Measurements from ENCODE around the gene PCID2. TPM values are rescaled to one million over a fixed set of nuclear protein-coding genes. Genes with fewer than 3 reads are reported as not detected.

PCID2 gene
- total RNA-seq, 1 experiment from 2014 or later, result 114 TPM

DNA sequence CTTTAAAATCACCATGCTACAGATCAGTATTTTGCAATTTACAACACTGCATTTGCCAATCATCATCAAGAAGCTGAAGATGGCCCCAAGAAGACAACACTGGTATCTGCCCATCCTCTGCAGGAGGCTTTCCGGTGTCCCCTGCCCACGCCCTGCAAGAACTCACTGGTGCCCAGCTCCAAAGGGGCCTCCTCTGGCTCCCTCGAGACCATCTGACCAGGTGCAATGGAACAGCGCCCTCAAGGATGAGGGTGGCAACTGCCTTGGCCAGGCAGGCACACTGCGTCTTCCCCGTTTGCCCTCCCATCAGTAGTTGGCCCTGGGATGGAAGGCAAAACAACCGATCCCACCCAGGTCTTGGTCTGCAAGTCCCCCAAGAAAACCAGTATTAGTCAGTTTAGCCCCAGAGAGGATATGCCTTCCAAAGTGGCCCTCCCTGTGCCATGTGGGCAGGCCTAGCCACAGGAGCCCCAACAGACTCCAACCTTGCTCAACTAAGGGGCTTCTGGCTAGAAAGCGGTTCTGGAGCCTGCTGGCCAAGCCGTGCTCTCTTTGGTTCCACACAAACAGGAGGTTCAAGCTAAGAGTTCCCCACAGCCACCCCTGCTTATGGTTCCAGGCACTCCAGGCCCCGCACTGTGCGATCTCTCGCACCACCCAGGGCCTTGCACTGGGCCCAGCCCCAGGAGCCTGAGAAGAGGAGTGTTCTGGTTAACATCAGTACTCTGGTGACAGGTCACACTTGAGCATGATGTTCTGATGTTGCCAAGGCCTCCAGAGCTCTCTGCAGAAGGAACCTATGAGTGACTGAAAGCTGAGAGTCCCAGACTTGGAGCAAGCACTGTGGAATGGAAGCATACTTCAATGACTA is 4.7 kb downstream of the PCID2 start:
- Histone ChIP-seq H3K27ac (ENCODE audit: low read length) (no peak overlapping the region), H3K27me3 (ENCODE audit: low read length) (no peaks in the 10 kb centered on the region), H3K9me2 (replicated peaks; ENCODE audit: insufficient read depth, low read length) (no peaks in the 10 kb centered on the region), H3K9ac (ENCODE audit: low read length) (no peak overlapping the region), H3K79me2 (ENCODE audit: low read length) (peaks cover 99% of the 10 kb centered on the region), H3K4me3 (ENCODE audit: low read length) (no peak overlapping the region), H2AFZ (ENCODE audit: low read length) (no peak overlapping the region), H3K9me3 (ENCODE audit: low read length) (no peaks in the 10 kb centered on the region), H3K4me1 (ENCODE audit: low read length) (peaks cover 23% of the 10 kb centered on the region), H3K4me2 (ENCODE audit: low read depth, low read length, poor library complexity, severe bottlenecking) (no peak overlapping the region), H4K20me1 (ENCODE audit: insufficient read depth, low read depth, low read length) (peaks cover 51% of the 10 kb centered on the region), H3K36me3 (ENCODE audit: insufficient read depth, low read length) (peaks cover 33% of the 10 kb centered on the region; the same call in 1 of the 2 replicates)
- no peak for DNase-seq

DNA sequence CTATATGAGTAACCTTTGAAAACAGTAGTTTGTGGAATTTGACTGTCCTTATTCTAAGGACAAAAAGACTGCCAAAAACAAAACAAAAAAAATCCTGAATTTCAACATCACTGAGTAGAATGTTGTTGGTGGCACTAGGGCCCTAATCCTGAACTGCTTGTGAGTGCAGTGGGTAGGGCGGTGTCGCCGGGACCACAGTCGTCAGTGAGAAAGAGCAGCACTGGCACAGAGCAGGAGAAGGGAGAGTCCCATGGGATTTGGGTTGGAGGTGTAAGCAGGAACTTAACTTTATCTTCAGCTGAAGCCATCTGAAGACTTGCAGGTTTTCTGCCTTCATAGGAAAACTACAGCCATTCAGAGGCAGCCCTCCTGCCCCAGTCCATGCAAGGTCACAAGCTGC is 5.6 kb downstream of the PCID2 start:
- Histone ChIP-seq H2AFZ (ENCODE audit: low read length) (no peak overlapping the region), H3K9ac (ENCODE audit: low read length) (no peak overlapping the region), H3K9me2 (replicated peaks; ENCODE audit: insufficient read depth, low read length) (no peaks in the 10 kb centered on the region), H3K36me3 (ENCODE audit: insufficient read depth, low read length) (peaks cover 38% of the 10 kb centered on the region; the same call in 1 of the 2 replicates), H3K4me1 (ENCODE audit: low read length) (peaks cover 23% of the 10 kb centered on the region), H3K4me3 (ENCODE audit: low read length) (no peak overlapping the region), H3K4me2 (ENCODE audit: low read depth, low read length, poor library complexity, severe bottlenecking) (no peak overlapping the region), H3K79me2 (ENCODE audit: low read length) (peaks cover 93% of the 10 kb centered on the region), H3K27me3 (ENCODE audit: low read length) (no peaks in the 10 kb centered on the region), H3K27ac (ENCODE audit: low read length) (no peak overlapping the region), H3K9me3 (ENCODE audit: low read length) (no peaks in the 10 kb centered on the region), H4K20me1 (ENCODE audit: insufficient read depth, low read depth, low read length) (peaks cover 51% of the 10 kb centered on the region)
- no peak for DNase-seq

DNA sequence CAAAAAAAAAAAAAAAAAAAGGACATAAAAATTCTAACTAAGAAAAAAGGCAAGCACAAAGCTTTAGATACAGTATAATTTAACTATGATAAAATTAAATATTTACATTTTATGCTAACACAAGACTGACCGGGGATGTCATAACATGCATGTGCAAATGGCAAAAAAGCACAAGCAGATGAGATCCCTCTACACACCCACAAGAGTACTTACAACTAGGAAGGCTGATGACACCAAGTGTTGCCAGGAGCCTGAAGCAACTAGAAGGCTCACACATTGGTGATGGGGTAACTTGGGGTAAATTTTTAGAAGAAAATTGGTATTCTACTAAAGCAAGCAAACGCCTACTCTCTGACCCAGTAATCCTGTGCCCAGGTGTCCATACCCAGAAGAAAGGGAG is 6.7 kb downstream of the PCID2 start:
- H3K36me3 ChIP-seq (ENCODE audit: insufficient read depth, low read length), result peaks cover 46% of the 10 kb centered on the region
- no peak for DNase-seq
- peaks cover 82% of the 10 kb centered on the region for H3K79me2 ChIP-seq (ENCODE audit: low read length)
- no peak overlapping the region for H2AFZ ChIP-seq (ENCODE audit: low read length)
- H3K9me2 ChIP-seq (replicated peaks; ENCODE audit: insufficient read depth, low read length), result no peaks in the 10 kb centered on the region
- no peaks in the 10 kb centered on the region for H3K9me3 ChIP-seq (ENCODE audit: low read length)
- H3K4me2 ChIP-seq (ENCODE audit: low read depth, low read length, poor library complexity, severe bottlenecking), result no peak overlapping the region
- no peak overlapping the region for H3K9ac ChIP-seq (ENCODE audit: low read length)
- no peaks in the 10 kb centered on the region for H3K27me3 ChIP-seq (ENCODE audit: low read length)
- no peak overlapping the region for H3K27ac ChIP-seq (ENCODE audit: low read length)
- peaks cover 51% of the 10 kb centered on the region for H4K20me1 ChIP-seq (ENCODE audit: insufficient read depth, low read depth, low read length)
- H3K4me1 ChIP-seq (ENCODE audit: low read length), result peaks cover 15% of the 10 kb centered on the region
- no peak overlapping the region for H3K4me3 ChIP-seq (ENCODE audit: low read length)

DNA sequence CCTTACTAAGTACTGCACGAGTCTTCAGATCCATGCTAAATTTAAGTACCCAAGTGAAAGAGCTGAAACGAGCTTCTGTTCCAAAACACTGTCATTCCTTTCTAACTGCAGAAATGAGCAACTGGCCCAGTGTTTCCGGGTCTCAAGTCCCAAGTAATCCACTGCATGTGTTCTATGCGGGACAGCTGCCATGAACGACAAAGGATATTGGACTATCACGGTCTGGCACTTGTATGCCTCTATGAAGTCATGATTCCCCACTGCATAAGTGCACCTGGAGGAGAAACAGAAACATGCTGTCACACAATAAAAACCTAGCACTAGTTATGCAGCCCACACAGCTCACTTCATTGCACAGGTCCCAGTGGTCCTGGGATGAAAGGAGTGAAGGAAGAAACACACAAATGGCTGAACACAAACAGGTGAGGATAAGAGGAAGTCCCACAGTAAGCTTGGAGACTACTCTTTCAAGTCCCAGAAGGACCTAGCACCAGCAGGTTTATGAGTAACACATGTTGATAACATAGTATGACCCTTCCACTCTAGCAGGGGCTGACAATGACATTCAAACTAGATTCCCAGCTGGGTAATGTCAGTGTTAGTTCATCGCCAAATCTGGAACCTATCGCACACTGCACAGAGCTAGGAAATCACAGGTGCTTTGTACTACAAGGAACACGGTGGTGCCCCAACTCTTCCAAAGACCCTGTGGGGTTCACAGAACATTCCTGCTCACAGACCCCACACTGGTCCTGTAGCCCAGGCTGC is 11.3 kb downstream of the PCID2 start:
- Histone ChIP-seq H3K4me2 (ENCODE audit: low read depth, low read length, poor library complexity, severe bottlenecking) (no peak overlapping the region), H3K4me3 (ENCODE audit: low read length) (no peak overlapping the region), H3K36me3 (ENCODE audit: insufficient read depth, low read length) (peaks cover 68% of the 10 kb centered on the region), H3K27ac (ENCODE audit: low read length) (no peak overlapping the region), H3K27me3 (ENCODE audit: low read length) (no peaks in the 10 kb centered on the region), H3K9me2 (replicated peaks; ENCODE audit: insufficient read depth, low read length) (no peaks in the 10 kb centered on the region), H3K9me3 (ENCODE audit: low read length) (no peaks in the 10 kb centered on the region), H3K79me2 (ENCODE audit: low read length) (peaks cover 47% of the 10 kb centered on the region), H3K4me1 (ENCODE audit: low read length) (no peaks in the 10 kb centered on the region), H3K9ac (ENCODE audit: low read length) (no peak overlapping the region), H4K20me1 (ENCODE audit: insufficient read depth, low read depth, low read length) (peaks cover 20% of the 10 kb centered on the region; the same call in 1 of the 2 replicates), H2AFZ (ENCODE audit: low read length) (no peak overlapping the region)
- no peak for DNase-seq

DNA sequence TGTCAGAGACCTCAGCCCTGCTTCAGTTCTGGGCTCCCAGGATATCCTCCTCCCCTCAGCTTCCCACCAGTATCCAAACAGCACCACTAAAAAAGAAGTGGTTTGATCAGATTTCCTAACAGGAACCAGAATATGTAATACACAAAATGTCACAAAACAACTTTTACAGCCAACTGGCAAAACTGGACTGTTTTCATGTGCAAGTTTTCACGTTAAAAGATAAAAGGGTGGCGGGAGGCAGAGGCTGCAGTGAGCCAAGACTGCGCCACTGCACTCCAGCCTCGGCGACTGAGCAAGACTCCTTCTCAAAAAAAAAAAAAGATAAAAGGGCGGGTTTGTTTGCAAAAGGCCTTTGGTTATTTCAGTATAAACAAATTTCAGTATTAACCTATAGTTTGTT is 13.1 kb downstream of the PCID2 start:
- Histone ChIP-seq H3K9me3 (ENCODE audit: low read length) (no peaks in the 10 kb centered on the region), H3K4me3 (ENCODE audit: low read length) (no peak overlapping the region), H2AFZ (ENCODE audit: low read length) (no peak overlapping the region), H3K79me2 (ENCODE audit: low read length) (peaks cover 29% of the 10 kb centered on the region), H3K9me2 (replicated peaks; ENCODE audit: insufficient read depth, low read length) (no peaks in the 10 kb centered on the region), H3K9ac (ENCODE audit: low read length) (no peak overlapping the region), H3K36me3 (ENCODE audit: insufficient read depth, low read length) (peaks cover 71% of the 10 kb centered on the region), H3K27me3 (ENCODE audit: low read length) (no peaks in the 10 kb centered on the region), H3K4me2 (ENCODE audit: low read depth, low read length, poor library complexity, severe bottlenecking) (no peak overlapping the region), H3K27ac (ENCODE audit: low read length) (no peak overlapping the region), H3K4me1 (ENCODE audit: low read length) (no peaks in the 10 kb centered on the region), H4K20me1 (ENCODE audit: insufficient read depth, low read depth, low read length) (peaks cover 15% of the 10 kb centered on the region; the same call in 1 of the 2 replicates)
- no peak for DNase-seq

DNA sequence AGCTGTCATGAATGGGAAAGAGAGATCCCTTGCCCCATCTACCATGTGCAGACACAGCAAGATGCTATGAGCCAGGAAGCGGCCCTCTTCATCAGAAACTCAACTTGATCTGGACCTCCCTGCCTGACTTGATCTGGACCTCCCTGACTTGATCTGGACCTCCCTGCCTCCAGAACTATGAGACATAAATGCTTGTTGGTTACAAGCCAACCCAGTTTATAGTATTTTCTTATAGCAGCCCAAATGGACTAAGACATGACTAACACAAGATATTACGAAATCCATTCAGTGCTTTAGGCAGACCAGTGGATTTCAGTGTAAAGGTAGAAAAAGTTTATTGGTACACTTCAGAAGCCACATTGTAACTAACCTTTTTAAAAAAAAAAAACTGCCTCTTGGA is 15.6 kb downstream of the PCID2 start:
- Histone ChIP-seq H3K9ac (ENCODE audit: low read length) (no peak overlapping the region), H3K4me2 (ENCODE audit: low read depth, low read length, poor library complexity, severe bottlenecking) (no peak overlapping the region), H3K9me2 (replicated peaks; ENCODE audit: insufficient read depth, low read length) (no peaks in the 10 kb centered on the region), H3K9me3 (ENCODE audit: low read length) (no peaks in the 10 kb centered on the region), H2AFZ (ENCODE audit: low read length) (no peak overlapping the region), H4K20me1 (ENCODE audit: insufficient read depth, low read depth, low read length) (peaks cover 5% of the 10 kb centered on the region; the same call in 1 of the 2 replicates), H3K4me1 (ENCODE audit: low read length) (no peaks in the 10 kb centered on the region), H3K27me3 (ENCODE audit: low read length) (no peaks in the 10 kb centered on the region), H3K27ac (ENCODE audit: low read length) (no peak overlapping the region), H3K4me3 (ENCODE audit: low read length) (no peak overlapping the region), H3K79me2 (ENCODE audit: low read length) (peaks cover 21% of the 10 kb centered on the region), H3K36me3 (ENCODE audit: insufficient read depth, low read length) (peaks cover 75% of the 10 kb centered on the region)
- DNase-seq, result no peak

DNA sequence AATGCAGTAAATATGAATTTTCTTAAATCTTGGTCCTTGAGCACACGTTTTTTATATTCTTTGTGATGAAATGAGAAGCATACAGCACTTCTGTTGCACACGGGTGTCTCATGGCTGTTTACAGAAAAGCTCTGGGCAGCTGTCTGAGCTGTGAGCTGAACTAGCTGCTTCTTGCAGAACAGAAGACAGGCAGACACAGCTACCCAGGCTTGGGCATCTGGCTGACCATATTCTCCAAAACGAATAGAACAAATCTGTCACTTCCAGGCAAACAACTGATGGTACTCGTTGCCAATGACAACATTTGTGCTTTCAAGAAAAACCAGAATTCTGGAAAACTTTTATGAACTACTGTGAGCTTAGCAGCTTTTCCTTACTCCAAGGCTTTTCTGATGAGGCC is 16.2 kb downstream of the PCID2 start:
- no peaks in the 10 kb centered on the region for H3K9me2 ChIP-seq (replicated peaks; ENCODE audit: insufficient read depth, low read length)
- no peak overlapping the region for H2AFZ ChIP-seq (ENCODE audit: low read length)
- peaks cover 25% of the 10 kb centered on the region for H3K79me2 ChIP-seq (ENCODE audit: low read length)
- H3K36me3 ChIP-seq (ENCODE audit: insufficient read depth, low read length), result peaks cover 75% of the 10 kb centered on the region
- no peak overlapping the region for H3K4me2 ChIP-seq (ENCODE audit: low read depth, low read length, poor library complexity, severe bottlenecking)
- DNase-seq, result no peak
- no peaks in the 10 kb centered on the region for H3K4me1 ChIP-seq (ENCODE audit: low read length)
- no peaks in the 10 kb centered on the region for H3K9me3 ChIP-seq (ENCODE audit: low read length)
- no peak overlapping the region for H3K27ac ChIP-seq (ENCODE audit: low read length)
- H3K27me3 ChIP-seq (ENCODE audit: low read length), result no peaks in the 10 kb centered on the region
- H3K4me3 ChIP-seq (ENCODE audit: low read length), result no peak overlapping the region
- peaks cover 6% of the 10 kb centered on the region; the same call in 1 of the 2 replicates for H4K20me1 ChIP-seq (ENCODE audit: insufficient read depth, low read depth, low read length)
- H3K9ac ChIP-seq (ENCODE audit: low read length), result no peak overlapping the region

DNA sequence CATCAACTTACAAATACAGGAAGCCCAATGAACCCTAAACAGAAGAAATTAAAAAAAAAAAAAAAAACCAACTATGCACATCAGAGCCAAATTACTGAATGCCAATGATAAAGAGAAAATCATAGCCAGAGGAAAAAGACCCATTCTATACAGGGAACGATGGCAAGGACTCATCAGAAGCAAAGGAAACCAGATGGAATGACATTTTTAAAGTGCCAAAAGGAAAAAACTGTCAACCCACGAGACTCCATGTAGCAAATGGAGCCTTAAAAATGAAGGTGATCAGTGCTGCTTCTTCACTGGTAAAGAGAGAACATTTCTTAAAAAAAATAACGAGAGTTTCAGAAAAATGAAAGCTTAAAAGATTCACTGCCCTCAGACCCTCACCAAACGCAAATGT is 18.3 kb downstream of the PCID2 start:
- peaks cover 28% of the 10 kb centered on the region for H3K79me2 ChIP-seq (ENCODE audit: low read length)
- no peaks in the 10 kb centered on the region for H3K27me3 ChIP-seq (ENCODE audit: low read length)
- 0 out of 2 replicates have a peak, but pooled peaks cover 9% of the 10 kb centered on the region for H4K20me1 ChIP-seq (ENCODE audit: insufficient read depth, low read depth, low read length)
- H3K4me1 ChIP-seq (ENCODE audit: low read length), result no peaks in the 10 kb centered on the region
- H3K9me2 ChIP-seq (replicated peaks; ENCODE audit: insufficient read depth, low read length), result no peaks in the 10 kb centered on the region
- peaks cover 60% of the 10 kb centered on the region for H3K36me3 ChIP-seq (ENCODE audit: insufficient read depth, low read length)
- no peak overlapping the region for H3K9ac ChIP-seq (ENCODE audit: low read length)
- no peak overlapping the region for H3K27ac ChIP-seq (ENCODE audit: low read length)
- no peak overlapping the region for H3K4me3 ChIP-seq (ENCODE audit: low read length)
- H2AFZ ChIP-seq (ENCODE audit: low read length), result no peak overlapping the region
- H3K4me2 ChIP-seq (ENCODE audit: low read depth, low read length, poor library complexity, severe bottlenecking), result no peak overlapping the region
- no peaks in the 10 kb centered on the region for H3K9me3 ChIP-seq (ENCODE audit: low read length)
- no peak for DNase-seq
